Endodermal cell (in vitro differentiated cells): ENCODE data around the gene FBXW4. TPM values are rescaled to one million over a fixed set of nuclear protein-coding genes. Genes with fewer than 3 reads are reported as not detected.
A peak's percentile ranks its signal among the peaks of the same experiment; 100 is the strongest.

Experiments used
- DNase-seq: peaks from one replicate; pipeline ENCODE4 v3.0.0-alpha.2; 2017
- H3K27ac ChIP-seq: 2 replicates; pipeline ENCODE4 v1.5.1; 2013; ENCODE audit warnings: mild to moderate bottlenecking, low read depth, low read length, moderate library complexity
- H3K27me3 ChIP-seq: 2 replicates; pipeline ENCODE4 v1.6.1; 2013; ENCODE audit warnings: mild to moderate bottlenecking, low read length, moderate library complexity; ENCODE audit not compliant: insufficient read depth, control insufficient read depth, poor library complexity, severe bottlenecking
- H3K36me3 ChIP-seq: 2 replicates; pipeline ENCODE4 v1.7.0; 2013; ENCODE audit warnings: mild to moderate bottlenecking, low read length, moderate library complexity; ENCODE audit not compliant: control insufficient read depth, insufficient read depth
- H3K4me1 ChIP-seq: one replicate; pipeline ENCODE4 v1.7.0; 2013; ENCODE audit warnings: low read length; ENCODE audit not compliant: control insufficient read depth, insufficient read depth
- H3K4me3 ChIP-seq: 2 replicates; pipeline ENCODE4 v1.5.1; 2013; ENCODE audit warnings: mild to moderate bottlenecking, low read length, moderate library complexity
- H3K9ac ChIP-seq: 2 replicates; pipeline ENCODE4 v1.6.1; 2013; ENCODE audit warnings: mild to moderate bottlenecking, low read length, moderate library complexity; ENCODE audit not compliant: poor library complexity, severe bottlenecking; ENCODE audit errors: extremely low read depth
- H3K9me3 ChIP-seq: 2 replicates; pipeline ENCODE4 v1.6.1; 2013; ENCODE audit warnings: mild to moderate bottlenecking, low read length, moderate library complexity; ENCODE audit not compliant: control insufficient read depth
- H3K27ac Mint-ChIP-seq: 2 replicates; pipeline ENCODE4 v1.8.0; 2020; ENCODE audit warnings: mixed read lengths
- H3K27me3 Mint-ChIP-seq: 2 replicates; pipeline ENCODE4 v1.8.0; 2021; ENCODE audit warnings: mild to moderate bottlenecking, mixed read lengths; ENCODE audit not compliant: insufficient read depth
- H3K36me3 Mint-ChIP-seq: 2 replicates; pipeline ENCODE4 v1.8.0; 2020; ENCODE audit warnings: low read depth, mixed read lengths
- H3K4me1 Mint-ChIP-seq: 2 replicates; pipeline ENCODE4 v1.8.0; 2020; ENCODE audit warnings: mixed read lengths
- H3K4me3 Mint-ChIP-seq: 2 replicates; pipeline ENCODE4 v1.8.0; 2020; ENCODE audit warnings: mild to moderate bottlenecking, moderate library complexity, mixed read lengths
- H3K9me3 Mint-ChIP-seq: 2 replicates; pipeline ENCODE4 v1.8.0; 2020; ENCODE audit warnings: mild to moderate bottlenecking, mixed read lengths
- CTCF ChIP-seq: fragments of 200-600 bp; sonication (generic); conservative IDR thresholded peaks from 2 replicates; pipeline ENCODE4 v1.5.0; 2021; ENCODE audit warnings: antibody characterized with exemption, mild to moderate bottlenecking
- WGBS, 2 experiments: methylation state at CpG; one replicate each; pipeline versions ENCODE4 v1.1.5 to v1.1.7; 2013; ENCODE audit warnings: missing lambda C conversion rate in 2 of 2, mixed read lengths in 1 of 2; ENCODE audit not compliant: insufficient coverage in 1 of 2, insufficient read length in 1 of 2; 5-methylcytosine and 5-hydroxymethylcytosine counted together
- total RNA-seq, 2 donors: library from RNA; stranded (reverse); fragmentation: NEBNext Ultra II Directional in 1 of 2; extraction: Animal tissue kit (Norgen Biotek cat#: 25700) in 1 of 2; gene quantifications; 2 replicates in 1 of 2; 3 replicates in 1 of 2; pipeline ENCODE4 v1.2.1, GENCODE V29; 2021

The FBXW4 gene
- total RNA-seq, 2 donors from 2014 or later: 63.8 to 70.9 TPM

- peaks cover 49% of the 10 kb centered on the region for H3K36me3 Mint-ChIP-seq
- H3K4me3 Mint-ChIP-seq: peak overlapping the region; percentile 13
- H3K9me3 ChIP-seq: no peaks in the 10 kb centered on the region
- no peak overlapping the region for H3K4me3 ChIP-seq
- H3K4me1 Mint-ChIP-seq: peaks cover 52% of the 10 kb centered on the region
- peaks cover 28% of the 10 kb centered on the region for H3K4me1 ChIP-seq
- H3K27ac Mint-ChIP-seq: peak overlapping the region; percentile 89
- no peak for TF ChIP-seq CTCF
- peak overlapping the region; percentile 6 for H3K27ac ChIP-seq
- H3K9me3 Mint-ChIP-seq: no peaks in the 10 kb centered on the region
- H3K36me3 ChIP-seq: peaks cover 49% of the 10 kb centered on the region
- H3K27me3 Mint-ChIP-seq: no peaks in the 10 kb centered on the region
- no peaks in the 10 kb centered on the region for H3K27me3 ChIP-seq
- peak overlapping the region; percentile 61 for H3K9ac ChIP-seq
- 9 to 10% methylated on average over 2 of the region's 2 CpGs for WGBS, 2 experiments
- DNase-seq: peak; percentile 93
Measured at GRCh38 chr10:101607124-101607523, 87.8 kb downstream of the FBXW4 start.

- Mint-ChIP-seq H3K4me1 (peaks cover 63% of the 10 kb centered on the region), H3K9me3 (no peaks in the 10 kb centered on the region), H3K27me3 (no peaks in the 10 kb centered on the region), H3K27ac (no peak overlapping the region), H3K36me3 (peaks cover 23% of the 10 kb centered on the region), H3K4me3 (no peak overlapping the region)
- Histone ChIP-seq H3K9ac (no peak overlapping the region), H3K27me3 (no peaks in the 10 kb centered on the region), H3K4me3 (no peak overlapping the region), H3K9me3 (no peaks in the 10 kb centered on the region), H3K4me1 (peaks cover 37% of the 10 kb centered on the region), H3K36me3 (peaks cover 19% of the 10 kb centered on the region), H3K27ac (no peak overlapping the region)
- WGBS, 2 experiments: 0 to 41% methylated on average over 3 to 6 of the region's 6 CpGs
- peak; percentile 99 for TF ChIP-seq CTCF
- peak; percentile 98 for DNase-seq
Measured at GRCh38 chr10:101602761-101603398, 92.1 kb downstream of the FBXW4 start.

- peak; percentile 44 for DNase-seq
- Mint-ChIP-seq H3K27me3 (no peaks in the 10 kb centered on the region), H3K27ac (no peak overlapping the region), H3K4me1 (peaks cover 62% of the 10 kb centered on the region), H3K4me3 (no peak overlapping the region), H3K36me3 (peaks cover 22% of the 10 kb centered on the region), H3K9me3 (no peaks in the 10 kb centered on the region)
- 67 to 78% methylated on average over 1 of the region's 1 CpG for WGBS, 2 experiments
- H3K4me1 ChIP-seq: peaks cover 37% of the 10 kb centered on the region
- no peak overlapping the region for H3K4me3 ChIP-seq
- no peak for TF ChIP-seq CTCF
- H3K36me3 ChIP-seq: peaks cover 19% of the 10 kb centered on the region
- no peak overlapping the region for H3K27ac ChIP-seq
- no peak overlapping the region for H3K9ac ChIP-seq
- H3K27me3 ChIP-seq: no peaks in the 10 kb centered on the region
- H3K9me3 ChIP-seq: no peaks in the 10 kb centered on the region
Measured at GRCh38 chr10:101601541-101601940, 93.4 kb downstream of the FBXW4 start.
